ENCODE data around the gene CAMSAP1.

CAMSAP1 gene

DNA sequence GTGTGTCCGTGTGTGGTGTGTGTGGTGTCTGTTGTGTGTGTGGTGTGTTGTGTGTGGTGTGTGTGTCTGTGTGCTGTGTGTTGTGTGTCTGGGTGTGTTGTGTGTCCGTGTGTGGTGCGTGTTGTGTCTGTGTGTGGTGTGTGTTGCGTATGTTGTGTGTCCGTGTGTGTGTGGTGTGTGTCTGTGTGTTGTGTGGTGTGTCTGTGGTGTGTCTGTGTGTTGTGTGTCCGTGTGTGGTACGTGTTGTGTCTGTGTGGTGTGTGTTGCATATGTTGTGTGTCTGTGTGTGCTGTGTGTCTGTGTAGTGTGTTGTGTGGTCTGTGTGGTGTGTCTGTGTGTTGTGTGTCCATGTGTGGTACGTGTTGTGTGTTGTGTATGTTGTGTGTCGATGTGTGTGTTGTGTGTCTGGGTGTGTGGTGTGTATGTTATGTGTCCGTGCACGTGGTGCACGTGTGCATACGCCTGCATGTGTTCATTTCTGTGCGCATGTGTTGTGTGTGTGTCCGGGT lies 133.1 kb downstream of the CAMSAP1 start:
- no peak for DNase-seq (ENCODE audit: low read depth)
- TF ChIP-seq, protein P1, sequence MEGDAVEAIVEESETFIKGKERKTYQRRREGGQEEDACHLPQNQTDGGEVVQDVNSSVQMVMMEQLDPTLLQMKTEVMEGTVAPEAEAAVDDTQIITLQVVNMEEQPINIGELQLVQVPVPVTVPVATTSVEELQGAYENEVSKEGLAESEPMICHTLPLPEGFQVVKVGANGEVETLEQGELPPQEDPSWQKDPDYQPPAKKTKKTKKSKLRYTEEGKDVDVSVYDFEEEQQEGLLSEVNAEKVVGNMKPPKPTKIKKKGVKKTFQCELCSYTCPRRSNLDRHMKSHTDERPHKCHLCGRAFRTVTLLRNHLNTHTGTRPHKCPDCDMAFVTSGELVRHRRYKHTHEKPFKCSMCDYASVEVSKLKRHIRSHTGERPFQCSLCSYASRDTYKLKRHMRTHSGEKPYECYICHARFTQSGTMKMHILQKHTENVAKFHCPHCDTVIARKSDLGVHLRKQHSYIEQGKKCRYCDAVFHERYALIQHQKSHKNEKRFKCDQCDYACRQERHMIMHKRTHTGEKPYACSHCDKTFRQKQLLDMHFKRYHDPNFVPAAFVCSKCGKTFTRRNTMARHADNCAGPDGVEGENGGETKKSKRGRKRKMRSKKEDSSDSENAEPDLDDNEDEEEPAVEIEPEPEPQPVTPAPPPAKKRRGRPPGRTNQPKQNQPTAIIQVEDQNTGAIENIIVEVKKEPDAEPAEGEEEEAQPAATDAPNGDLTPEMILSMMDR (IDR thresholded peaks at IDR 0.05; ENCODE audit: control insufficient read depth, extremely low read depth, insufficient read depth): no peak
- H3K4me3 ChIP-seq (ENCODE audit: low read depth, low read length): no peak overlapping the region

DNA sequence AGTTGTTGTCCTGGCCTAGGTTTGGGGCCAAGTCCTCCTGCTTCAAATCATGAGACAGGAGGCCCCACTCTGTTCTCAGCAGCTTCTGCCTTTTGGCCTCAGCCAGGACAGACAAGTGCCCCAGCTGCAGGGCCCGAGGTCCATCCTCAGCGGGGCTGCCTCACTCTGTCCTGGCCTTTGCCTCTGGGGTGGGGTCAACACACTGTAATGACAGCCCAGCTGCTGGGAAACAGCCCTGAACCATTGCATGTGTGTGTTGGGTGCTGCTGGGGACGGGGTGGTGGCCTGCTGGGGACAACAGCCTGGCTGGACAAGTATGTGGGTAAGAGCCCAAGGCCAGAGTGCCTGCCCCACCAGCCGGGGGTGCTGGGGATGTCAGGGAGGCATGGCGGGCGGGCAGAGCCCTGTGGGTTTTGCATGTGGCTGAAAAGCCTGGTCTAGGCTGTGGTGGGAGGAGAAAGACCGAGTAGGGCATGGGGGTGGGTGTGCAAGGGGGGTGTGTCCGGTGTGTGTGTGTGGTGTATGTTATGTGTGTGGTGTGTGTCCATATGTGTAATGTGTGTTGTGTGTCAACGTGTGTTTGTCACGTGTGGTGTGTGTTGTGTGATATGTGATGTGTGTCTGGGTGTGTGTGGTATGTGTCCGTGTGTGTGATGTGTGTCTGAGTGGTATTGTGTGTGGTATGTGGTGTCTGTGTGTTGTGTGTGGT lies 133.7 kb downstream of the CAMSAP1 start:
- TF ChIP-seq, protein P1 (IDR thresholded peaks at IDR 0.05; ENCODE audit: control insufficient read depth, extremely low read depth, insufficient read depth): no peak
- no peak overlapping the region for H3K4me3 ChIP-seq (ENCODE audit: low read depth, low read length)
- DNase-seq (ENCODE audit: low read depth): no peak

DNA sequence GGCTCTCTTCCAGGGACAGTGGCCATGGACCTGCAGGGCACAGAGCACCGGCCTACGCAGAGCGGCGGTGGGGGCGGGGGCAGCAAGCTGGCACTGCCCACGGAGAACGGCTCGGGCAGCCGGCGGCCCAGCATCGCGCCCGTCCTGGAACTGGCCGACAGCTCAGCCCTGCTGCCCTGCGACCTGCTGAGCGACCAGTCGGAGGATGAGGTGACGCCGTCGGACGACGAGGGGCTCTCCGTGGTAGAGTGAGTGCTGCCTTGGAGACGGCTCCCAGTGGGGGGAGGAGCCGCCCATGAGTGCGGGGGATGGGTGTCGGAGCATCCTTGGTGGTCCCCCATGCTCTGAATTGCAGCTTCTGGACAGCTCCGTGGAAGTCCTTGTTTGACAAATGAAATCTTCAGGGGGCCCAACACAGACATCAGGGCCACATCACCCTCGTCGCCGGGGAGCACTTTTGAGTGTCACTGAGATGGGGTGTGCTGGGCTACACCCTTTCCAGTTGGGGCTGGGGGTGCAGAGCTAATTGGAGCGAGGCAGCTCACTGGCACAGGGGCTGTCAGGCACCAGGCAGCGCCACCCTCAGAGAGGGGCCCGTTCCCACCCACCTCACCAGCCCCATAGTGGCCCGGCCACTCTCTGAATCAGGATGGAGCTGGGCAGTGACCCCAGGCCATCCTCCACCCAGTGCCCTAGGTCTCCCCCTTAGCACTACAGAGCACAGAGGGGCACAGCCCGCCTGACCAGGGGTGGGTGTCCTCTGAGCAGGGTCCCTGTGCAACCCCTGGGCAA lies 134.4 kb downstream of the CAMSAP1 start:
- H3K4me3 ChIP-seq (ENCODE audit: low read depth, low read length): no peak overlapping the region
- TF ChIP-seq, protein P1 (IDR thresholded peaks at IDR 0.05; ENCODE audit: control insufficient read depth, extremely low read depth, insufficient read depth): no peak
- DNase-seq (ENCODE audit: low read depth): no peak

DNA sequence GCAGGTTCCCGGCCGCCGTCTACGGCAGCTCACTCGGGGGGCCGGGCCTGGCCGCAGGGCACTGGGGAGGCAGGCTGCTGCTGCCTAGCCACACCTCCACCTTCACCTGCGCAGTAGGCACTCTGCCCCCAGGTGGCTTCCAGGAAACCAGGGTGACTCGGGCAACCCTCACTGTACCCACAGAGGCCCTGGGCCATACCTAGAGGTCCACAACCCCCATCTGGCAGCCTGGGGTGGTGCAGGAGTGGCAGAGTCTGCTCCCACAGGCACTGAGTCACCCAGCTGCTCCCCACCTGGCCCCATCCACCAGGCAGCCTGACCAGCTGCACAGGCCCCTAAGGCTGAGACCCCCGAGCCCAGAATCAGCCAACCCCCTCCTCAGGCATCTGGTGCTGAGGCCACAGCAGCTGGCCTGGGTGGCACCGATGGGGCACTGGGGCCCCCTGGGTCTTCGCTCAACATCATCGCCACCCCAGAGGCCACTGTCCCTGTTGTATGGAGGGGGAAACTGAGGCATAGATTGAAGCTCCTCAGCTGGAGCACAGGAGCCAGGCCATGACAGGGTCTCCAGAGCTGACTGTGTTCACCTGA lies 135.2 kb downstream of the CAMSAP1 start:
- DNase-seq (ENCODE audit: low read depth): no peak
- TF ChIP-seq, protein P1 (IDR thresholded peaks at IDR 0.05; ENCODE audit: control insufficient read depth, extremely low read depth, insufficient read depth): no peak
- H3K4me3 ChIP-seq (ENCODE audit: low read depth, low read length): no peak overlapping the region

DNA sequence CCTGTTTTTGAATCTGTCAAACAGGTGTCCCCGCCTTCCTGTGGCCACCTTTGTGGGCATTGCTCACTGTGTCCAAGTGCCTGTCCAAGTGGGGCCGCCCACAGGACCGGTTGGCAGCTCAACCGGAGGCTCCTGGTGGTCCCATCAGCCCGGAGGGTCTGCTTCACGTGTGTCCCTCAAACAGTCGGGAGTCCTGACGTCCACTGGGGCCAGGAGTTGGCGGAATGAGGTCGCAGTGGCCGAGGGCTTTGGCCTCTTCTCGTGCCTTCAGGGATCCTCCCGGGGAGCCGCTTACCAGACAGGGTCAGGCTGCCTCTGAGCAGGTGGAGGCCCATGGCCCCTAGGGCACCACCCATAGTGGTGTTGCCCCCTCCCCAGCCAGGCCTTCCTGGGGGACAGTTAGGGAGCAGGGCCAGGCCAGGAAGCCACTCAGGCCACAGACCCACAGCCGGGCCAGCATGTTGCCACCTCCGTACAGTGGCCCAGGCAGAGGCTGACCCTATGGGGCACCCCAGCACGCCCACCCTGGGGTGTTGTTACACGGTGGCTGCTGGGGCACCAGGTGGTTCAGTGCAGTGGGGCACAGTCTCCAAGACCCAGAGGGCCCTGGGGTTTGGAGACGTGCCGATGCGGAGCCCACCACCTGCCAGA lies 135.8 kb downstream of the CAMSAP1 start:
- no peak overlapping the region for H3K4me3 ChIP-seq (ENCODE audit: low read depth, low read length)
- TF ChIP-seq, protein P1 (IDR thresholded peaks at IDR 0.05; ENCODE audit: control insufficient read depth, extremely low read depth, insufficient read depth): no peak
- no peak for DNase-seq (ENCODE audit: low read depth)

DNA sequence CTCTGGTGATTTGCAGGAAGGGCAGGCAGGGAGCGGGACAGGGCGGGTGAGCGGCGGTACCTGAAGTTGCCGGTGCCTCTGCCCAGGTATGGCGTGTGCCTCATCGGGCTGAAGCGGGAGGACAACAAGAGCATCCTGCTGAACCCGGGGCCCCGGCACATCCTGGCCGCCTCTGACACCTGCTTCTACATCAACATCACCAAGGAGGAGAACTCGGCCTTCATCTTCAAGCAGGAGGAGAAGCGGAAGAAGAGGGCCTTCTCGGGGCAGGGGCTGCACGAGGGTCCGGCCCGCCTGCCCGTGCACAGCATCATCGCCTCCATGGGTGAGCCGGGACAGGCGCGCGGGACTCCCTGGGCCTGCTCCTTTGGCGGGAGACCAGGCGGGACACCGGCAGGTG lies 136.6 kb downstream of the CAMSAP1 start:
- no peak overlapping the region for H3K4me3 ChIP-seq (ENCODE audit: low read depth, low read length)
- TF ChIP-seq, protein P1 (IDR thresholded peaks at IDR 0.05; ENCODE audit: control insufficient read depth, extremely low read depth, insufficient read depth): no peak
- no peak for DNase-seq (ENCODE audit: low read depth)
